Endothelial cell of umbilical vein (primary cell): ENCODE results near the gene PAPPA2.

Experiments
- CTCF ChIP-seq, 2 donors: IDR thresholded peaks; 1 replicate in 1 of 2; 2 replicates in 1 of 2; pipeline ENCODE4 v1.5.1; 2011; ENCODE audit warnings: low read length in 2 of 2, mild to moderate bottlenecking in 2 of 2, moderate library complexity in 2 of 2, control low read depth in 1 of 2, inconsistent platforms in 1 of 2, low read depth in 1 of 2; ENCODE audit not compliant: insufficient read depth in 1 of 2; ENCODE audit errors: extremely low read depth in 1 of 2
- EZH2 ChIP-seq: IDR thresholded peaks from 2 replicates; pipeline ENCODE4 v1.6.1; 2012; ENCODE audit warnings: borderline replicate concordance, low read depth, mild to moderate bottlenecking, moderate library complexity, low read length, inconsistent platforms; ENCODE audit not compliant: severe bottlenecking
- FOS ChIP-seq: IDR thresholded peaks from 2 replicates; pipeline ENCODE4 v1.6.1; 2011; ENCODE audit warnings: mild to moderate bottlenecking, low read length, moderate library complexity, borderline replicate concordance; ENCODE audit not compliant: insufficient read depth

DNA sequence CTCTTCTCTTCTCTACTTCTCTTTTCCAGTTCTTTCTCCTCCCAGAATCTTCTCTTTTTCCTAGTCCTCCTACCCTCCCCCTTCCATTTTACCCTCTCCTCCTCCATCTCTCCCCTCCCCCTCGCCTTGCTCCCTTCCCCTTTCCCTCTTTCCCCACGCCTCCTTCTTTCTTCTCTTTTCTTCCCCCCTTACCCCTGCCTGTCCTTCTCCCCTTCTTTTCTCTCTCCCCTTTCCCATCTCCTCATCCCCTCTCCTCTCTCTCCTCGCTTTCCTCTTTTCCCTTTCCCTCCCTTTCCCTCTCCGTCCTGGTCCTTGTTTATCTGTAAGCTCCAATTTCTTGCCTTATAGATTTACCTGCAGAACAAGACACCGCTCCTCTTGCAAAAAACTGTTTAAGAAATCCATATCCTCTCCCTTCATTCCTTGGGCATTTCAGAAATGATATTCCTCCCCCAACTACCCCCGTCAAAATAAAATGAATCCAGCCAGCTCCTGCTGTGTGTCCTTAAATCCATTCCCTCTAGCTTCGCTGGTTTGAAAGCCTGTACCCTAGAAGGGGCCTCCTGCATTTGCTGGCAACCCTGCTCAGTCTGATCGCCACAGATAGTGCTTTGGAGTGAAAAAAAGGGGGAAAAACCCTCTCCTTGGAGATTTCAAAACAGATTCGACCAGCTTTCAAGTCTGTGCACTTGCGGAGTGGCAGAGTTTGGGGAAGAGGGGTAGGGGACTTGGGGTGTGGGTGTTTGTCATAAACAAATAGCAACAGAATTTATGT, 89.4 kb downstream of the PAPPA2 start:
- no peak for TF ChIP-seq CTCF (IDR thresholded peaks at IDR 0.05; ENCODE audit: extremely low read depth in 1 of 2, insufficient read depth in 1 of 2, low read depth in 1 of 2, low read length in 2 of 2)
- TF ChIP-seq FOS, result no peak
- TF ChIP-seq EZH2, result no peak
